Coronary artery (tissue), 2 donors: ENCODE measurements around the gene CCDC150.

Experiments used
- DNase-seq: peaks from one replicate; pipeline ENCODE4 v3.0.0-alpha.2; 2017; ENCODE audit warnings: low spot score
- H3K27ac ChIP-seq, 2 donors: fragments of 200-600 bp; sonication (generic); one replicate each; pipeline ENCODE4 v1.5.1; 2016 to 2019
- H3K4me3 ChIP-seq: fragments of 200-600 bp; sonication (generic); 2 replicates; pipeline ENCODE4 v1.5.1; 2016; ENCODE audit warnings: mild to moderate bottlenecking, moderate library complexity
- CTCF ChIP-seq: fragments of 200-600 bp; sonication (generic); IDR thresholded peaks from one replicate; pipeline ENCODE4 v1.5.1; 2019; ENCODE audit warnings: antibody characterized with exemption

CCDC150 gene

GRCh38 chr2:196594158-196594557, 45.4 kb upstream of the CCDC150 start:
- no peak overlapping the region for H3K4me3 ChIP-seq
- no peak for DNase-seq

GRCh38 chr2:196597531-196597930, 42.0 kb upstream of the CCDC150 start:
- H3K4me3 ChIP-seq = no peak overlapping the region
- no peak for TF ChIP-seq CTCF
- H3K27ac ChIP-seq = no peak overlapping the region
- DNase-seq = no peak

More at GRCh38 chr2:196594158-196594557, 45.4 kb upstream of the CCDC150 start:
- TF ChIP-seq CTCF = no peak
- H3K27ac ChIP-seq = no peak overlapping the region

GRCh38 chr2:196598412-196598811, 41.1 kb upstream of the CCDC150 start:
- TF ChIP-seq CTCF = no peak
- no peak overlapping the region for H3K4me3 ChIP-seq
- DNase-seq = no peak
- no peak overlapping the region for H3K27ac ChIP-seq

GRCh38 chr2:196598846-196599245, 40.7 kb upstream of the CCDC150 start:
- TF ChIP-seq CTCF = no peak
- Histone ChIP-seq H3K4me3 (no peak overlapping the region), H3K27ac (no peak overlapping the region)
- DNase-seq = no peak

GRCh38 chr2:196601430-196602306, 37.8 kb upstream of the CCDC150 start:
- Histone ChIP-seq H3K4me3 (no peak overlapping the region), H3K27ac (peak overlapping the region; percentile 60 to 70)
- TF ChIP-seq CTCF = no peak
- peak; percentile 81 for DNase-seq

- DNase-seq = no peak
- H3K27ac ChIP-seq = no peak overlapping the region
- no peak for TF ChIP-seq CTCF
- no peak overlapping the region for H3K4me3 ChIP-seq
These were observed 35.3 kb upstream of the CCDC150 start for GRCh38 chr2:196604196-196604595.

GRCh38 chr2:196606516-196606915, 33.0 kb upstream of the CCDC150 start:
- no peak for DNase-seq
- Histone ChIP-seq H3K4me3 (peak overlapping the region; percentile 21), H3K27ac (peak overlapping the region; percentile 0 to 12)
- TF ChIP-seq CTCF = no peak
